PC-3 (cell line): ENCODE measurements around the gene PIGH.

Source experiments
- CTCF ChIP-seq: fragments of 300-600 bp; sonication (generic); conservative IDR thresholded peaks from 2 replicates; pipeline ENCODE4 v1.5.1; 2017; ENCODE audit warnings: antibody characterized with exemption, low read depth, mild to moderate bottlenecking, low read length
- EZH2phosphoT487 ChIP-seq: fragments of 300-600 bp; sonication (generic); IDR thresholded peaks from 2 replicates; pipeline ENCODE4 v1.6.1; 2018; ENCODE audit warnings: mild to moderate bottlenecking, antibody characterized with exemption, low read length, borderline replicate concordance

- no peak for TF ChIP-seq CTCF
- no peak for TF ChIP-seq EZH2phosphoT487
Measured at GRCh38 chr14:67633451-67634147, 33.5 kb upstream of the PIGH start.
